NCI-H1105 treated with DMSO at 0.1 percent for 48 hours (cell line): ENCODE results near the gene ASIC2.

Source experiments
- DNase-seq: peaks from one replicate; lab custom pipeline; 2025; lab: John Stamatoyannopoulos, UW

The ASIC2 gene

DNA sequence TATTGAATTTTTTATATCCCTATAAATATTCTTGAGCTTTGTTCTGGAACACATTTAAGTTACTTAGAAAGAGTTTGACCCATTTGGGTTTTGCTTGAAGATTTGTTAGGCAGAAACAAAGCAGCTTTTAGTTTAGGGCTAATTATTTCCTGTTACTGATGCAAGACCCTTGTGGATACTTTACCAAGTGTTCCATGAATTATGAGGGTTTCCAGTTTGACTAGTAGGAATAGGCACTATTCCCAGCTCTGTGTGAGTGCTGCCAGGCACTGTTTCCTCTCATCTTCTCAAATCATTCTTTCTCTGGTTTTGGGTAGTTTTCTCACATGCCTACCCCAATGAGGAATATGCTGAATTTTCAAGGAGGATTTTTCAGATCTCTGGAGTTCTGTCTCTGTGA, 221.4 kb downstream of the ASIC2 start:
- no peak for DNase-seq

DNA sequence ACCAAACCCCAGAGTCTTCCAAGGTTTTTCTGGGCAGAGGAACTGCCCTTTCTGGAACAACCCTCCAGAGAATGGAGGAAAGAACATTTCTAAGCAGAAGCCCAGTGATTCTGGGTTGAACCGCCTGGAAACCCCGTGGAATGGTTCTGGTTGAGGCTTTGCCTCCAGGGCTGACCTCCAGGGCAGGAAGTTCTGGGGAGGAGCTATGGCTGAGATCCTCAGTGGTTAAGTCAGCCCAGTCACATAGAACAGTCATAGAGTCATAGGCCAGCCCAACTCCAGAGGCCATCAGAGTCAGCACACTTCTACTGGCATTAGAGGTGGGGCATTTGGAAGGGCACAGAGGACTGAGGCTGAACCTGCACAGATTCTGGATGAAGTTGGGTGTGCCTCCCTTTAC, 235.5 kb downstream of the ASIC2 start:
- DNase-seq = no peak

DNA sequence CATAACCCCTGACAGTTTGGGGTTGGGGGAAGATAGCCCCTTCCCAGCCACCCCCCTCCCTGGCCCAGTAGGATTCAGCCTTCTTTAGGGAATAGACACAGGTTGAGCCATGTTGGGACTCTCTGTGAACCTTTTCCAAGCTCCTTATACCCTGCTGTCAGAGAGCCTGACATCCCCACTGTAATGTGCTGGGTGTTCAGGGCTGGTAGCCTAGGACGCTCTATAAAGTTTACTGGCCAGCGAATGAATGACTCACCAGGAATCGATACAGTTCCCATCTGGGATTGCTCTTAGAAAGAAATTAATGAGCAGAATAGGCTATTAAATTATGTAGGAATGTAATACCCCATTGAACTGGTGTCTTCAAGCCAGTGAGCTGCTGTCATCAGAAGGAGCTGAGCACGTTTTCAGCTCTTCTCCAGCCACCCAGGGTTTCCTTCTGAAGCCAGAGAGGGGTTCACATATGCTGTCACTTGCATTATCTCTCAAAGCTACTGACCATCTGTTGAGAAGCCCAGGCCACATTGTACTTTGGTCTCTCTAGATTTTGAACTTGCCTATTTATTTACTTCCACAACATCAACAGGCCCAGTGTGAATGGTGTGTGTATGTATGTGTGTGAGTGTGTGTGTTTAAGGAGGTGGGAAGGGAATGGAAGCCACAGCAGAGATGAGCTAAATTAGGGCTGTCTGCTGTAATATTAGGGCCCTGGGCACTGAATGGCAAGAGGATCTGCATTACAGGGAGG, 236.5 kb downstream of the ASIC2 start:
- DNase-seq = no peak

DNA sequence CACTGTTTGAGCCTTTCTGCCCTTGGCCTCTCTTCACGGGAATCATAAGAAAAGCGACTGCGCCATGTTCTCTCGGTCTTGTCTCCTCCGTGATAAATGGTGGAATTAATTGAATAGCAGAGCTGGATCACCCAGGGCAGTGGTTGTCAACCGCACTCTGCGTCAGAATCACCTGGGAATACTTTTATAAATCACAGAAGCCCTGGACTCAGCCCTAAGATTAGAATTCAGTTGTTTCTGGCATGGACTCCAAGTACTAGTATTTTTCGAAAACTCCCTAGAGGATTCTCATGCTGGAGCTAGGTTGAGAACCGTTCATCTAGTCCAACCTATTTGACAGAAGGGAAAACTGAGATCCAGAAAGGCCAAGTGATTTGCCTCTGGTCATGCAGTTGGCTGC, 237.3 kb downstream of the ASIC2 start:
- DNase-seq = no peak

DNA sequence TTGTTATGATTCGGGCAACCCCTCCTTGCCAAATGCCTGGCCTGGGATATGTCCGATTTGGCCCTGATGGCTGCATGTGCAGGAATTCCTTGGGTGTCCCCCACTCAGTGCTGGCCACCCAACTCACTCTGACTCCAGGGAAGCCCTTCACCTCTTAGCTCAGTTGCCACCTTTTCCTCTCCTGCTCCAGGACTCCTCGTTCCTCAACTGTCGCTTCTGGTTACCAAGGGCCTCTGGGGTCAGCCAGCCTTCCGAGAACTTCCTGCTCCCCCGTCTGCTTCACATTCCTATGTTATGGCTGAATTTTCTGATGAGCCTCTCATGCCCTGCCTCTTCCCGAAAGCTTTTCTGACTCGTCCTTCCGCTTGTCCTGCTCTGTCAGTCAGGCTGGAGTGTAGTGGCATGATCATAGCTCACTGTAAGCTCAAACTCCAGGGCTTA, 237.9 kb downstream of the ASIC2 start:
- DNase-seq = no peak

DNA sequence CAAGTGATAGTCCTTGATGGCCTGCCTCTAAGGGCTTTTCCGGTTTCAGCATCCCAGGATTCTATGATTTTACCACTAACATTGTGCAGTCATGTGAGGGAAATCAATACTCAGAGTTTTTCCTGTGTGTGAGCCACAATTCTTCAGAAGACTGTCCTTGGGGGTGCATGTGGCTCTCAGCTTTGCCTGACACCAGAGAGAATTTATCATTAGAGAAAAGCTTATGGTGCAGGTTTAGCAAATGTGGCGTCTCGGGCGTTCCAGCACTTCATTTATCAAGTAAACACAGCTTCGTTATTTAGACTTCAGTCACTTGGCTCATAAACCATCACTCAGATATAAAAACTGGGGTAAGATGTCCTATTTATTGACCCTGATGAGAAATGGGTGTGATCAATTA, 238.7 kb downstream of the ASIC2 start:
- DNase-seq = no peak

DNA sequence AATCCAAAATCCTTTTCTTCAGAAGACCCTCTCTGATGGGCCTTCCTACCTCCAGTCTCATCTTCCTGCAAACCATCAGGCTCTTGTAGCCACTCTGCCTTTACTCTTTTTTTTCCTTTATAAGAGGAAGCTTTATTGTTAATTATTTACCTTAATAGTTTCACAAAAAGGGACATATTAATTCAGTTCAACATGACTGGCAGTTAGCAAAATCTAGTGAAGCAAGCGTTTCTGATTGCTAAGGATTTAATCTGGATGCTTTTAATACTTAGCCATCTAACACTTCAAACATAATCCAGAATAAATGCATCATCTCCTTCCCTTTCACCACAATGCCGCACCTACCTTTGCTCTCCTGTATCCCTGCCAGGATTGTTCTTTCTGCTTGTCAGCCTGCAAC, 239.4 kb downstream of the ASIC2 start:
- no peak for DNase-seq

DNA sequence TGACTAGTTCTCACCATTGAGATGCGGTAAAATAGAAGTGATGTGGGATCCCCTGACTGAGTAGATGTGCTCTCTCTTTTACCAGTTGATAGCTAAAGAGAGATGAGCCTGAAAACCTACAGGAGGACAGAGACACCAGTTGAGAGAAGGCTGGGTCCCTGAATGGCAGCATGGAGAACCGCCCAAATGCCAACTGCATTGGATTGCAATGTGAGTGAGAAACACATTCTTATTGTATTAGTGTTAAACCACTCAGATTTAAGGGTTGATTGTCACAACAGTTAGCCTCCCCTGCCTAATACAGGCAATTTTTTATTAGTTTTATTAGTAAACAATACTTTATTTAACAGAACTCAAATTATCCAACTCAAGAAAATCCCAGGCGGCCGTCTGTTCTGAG, 240.2 kb downstream of the ASIC2 start:
- DNase-seq = no peak

DNA sequence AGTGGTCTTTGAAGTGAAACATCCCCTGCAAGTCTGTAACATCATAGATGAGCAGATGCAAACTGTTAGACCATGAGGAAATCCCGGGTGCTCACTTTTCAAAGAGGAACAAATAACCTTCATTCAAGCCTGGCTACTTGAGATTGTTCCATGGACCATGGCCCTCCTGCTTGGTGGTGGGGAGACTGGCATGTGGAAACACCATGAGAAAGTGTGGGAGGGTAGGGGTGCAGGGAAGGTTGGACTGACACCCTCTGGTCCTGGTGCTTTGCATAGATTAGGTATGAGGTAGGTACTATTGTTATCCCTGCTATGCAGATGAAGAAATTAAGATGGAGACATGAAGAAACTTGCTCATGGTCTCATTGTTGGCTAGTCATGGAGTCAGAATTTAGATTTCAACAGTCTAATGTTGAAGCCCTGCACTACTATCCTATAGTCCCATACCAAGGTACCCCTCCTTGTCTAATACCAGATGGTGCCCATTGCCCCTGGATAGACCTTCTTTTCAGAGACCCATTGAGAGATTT, 242.4 kb downstream of the ASIC2 start:
- no peak for DNase-seq

DNA sequence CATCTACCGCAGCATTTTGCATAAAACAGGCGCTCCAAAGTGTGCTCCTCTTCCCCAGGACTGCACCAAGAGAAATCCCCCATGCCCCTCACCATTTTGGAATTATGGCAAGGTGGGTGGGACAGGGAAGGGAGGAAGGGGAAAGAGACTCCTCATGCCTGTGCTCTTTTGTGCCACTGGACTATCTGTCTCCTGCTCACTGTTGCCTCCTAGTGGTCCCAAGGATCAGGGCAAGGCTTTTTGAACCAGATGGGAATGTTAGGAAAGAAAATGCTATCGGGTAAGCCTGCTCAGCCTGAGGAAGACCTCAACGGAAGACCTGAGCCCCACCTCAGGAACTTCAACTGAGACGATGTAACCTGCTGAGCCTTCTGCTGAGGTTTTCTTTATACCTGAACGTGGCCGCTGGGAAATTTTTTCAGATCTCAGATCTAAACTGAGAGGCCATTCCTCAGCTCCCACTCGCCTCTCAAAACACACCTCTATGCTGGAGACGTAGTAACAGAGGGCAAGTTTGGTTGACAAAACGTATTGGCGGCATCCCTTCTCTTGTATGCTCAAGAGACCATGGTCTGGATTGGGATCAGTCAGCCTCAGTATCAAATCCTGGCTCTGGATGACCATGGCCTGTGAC, 243.2 kb downstream of the ASIC2 start:
- DNase-seq = peak; percentile 24

DNA sequence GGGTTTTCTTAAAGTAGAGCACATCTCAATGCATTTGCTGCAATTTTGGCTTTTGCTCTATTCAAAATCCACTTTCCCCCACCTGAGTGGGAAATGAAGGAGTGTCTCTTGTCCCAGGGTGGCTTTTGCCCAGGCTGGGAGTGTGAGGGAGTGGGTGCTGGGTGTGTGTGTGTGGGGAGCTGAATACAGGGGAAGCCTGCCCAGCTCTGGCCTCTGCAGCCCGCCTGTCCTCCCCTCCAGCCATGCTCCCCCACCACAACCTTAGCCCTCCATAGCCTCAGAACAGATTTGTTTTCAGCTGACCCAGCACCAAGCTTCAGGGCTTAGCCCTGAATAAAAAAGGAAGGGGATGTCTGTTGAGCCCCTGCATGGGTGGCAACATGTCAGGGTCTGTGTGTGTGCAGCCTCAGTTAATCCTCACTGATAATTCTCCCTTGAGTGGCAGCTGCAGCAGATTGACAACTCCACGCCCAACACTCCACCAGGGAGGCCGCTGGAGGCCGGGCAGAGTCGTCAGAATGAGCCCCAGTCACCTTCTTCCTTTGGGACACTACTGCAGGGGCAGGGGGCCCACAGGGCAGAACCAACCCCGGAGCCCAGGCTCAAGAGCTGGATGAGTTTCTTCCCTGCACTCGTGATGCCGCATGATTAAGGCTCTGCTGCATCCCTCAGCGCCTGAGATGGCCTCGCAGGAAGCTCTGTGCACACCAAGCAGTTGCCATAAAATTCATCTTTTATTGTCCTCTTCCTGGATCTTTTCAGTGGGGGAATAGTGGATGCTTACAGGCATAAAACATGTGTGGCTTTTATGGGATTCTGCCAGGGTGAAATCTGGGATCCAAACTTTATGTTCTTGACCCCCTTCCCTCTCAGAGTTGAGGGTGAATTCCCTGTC, 246.5 kb downstream of the ASIC2 start:
- DNase-seq = no peak

DNA sequence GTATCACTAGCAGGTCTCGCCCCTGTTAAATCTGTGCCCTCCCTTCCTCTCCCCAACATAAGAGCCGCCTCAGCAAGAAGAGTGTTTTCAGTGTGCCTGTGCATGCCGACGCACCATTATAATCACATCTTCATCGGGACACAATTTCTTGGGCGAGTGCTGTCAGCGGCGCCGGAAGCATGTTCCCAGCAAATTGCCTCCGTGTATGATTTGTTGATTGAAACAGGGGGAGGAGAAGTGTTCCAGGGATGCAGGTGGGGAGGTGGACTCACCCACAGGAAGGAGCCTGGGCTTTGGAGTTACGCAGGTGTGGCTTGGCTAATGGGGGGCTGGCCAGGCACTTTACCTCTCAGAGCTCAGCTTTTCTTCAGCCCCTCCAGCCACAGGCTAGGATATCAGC, 247.9 kb downstream of the ASIC2 start:
- DNase-seq = no peak

DNA sequence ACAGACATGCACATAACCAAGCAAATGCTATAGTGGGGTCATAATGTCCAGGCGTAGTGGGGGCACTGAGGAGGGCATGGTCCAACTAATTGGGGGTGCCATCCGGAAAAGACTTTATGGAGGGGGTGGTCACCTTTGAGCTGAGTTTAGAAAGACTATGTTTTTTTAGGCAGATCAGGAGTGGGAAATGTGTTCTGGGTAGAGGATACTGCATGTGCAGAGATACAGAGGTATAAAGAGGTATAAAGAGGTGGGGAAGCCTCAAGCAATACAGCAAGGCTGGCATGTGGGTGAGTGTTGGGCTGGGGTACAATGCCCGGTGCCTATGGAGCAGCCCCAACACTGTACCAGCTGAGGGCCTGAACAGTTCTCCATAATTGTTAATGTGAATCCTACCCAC, 248.3 kb downstream of the ASIC2 start:
- no peak for DNase-seq

DNA sequence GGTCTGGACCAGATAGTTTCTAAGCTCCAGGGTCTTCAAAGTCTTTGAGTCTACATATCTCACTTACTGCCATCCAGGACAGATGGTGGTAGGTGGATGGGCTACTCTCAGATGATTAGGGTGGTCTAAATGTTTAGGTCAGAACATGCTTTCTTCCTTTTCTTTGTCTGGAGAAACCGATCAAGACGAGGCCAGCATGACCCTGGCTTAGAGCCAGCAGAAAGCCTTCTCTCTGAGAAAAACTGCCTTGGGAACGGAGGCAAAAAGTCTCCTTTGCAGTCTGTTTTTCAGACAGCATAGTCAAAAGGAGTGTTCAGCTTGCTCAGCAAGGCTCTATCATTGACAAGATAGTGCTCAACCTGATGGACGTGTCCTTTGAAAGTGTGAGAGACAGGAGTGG, 252.6 kb downstream of the ASIC2 start:
- no peak for DNase-seq

DNA sequence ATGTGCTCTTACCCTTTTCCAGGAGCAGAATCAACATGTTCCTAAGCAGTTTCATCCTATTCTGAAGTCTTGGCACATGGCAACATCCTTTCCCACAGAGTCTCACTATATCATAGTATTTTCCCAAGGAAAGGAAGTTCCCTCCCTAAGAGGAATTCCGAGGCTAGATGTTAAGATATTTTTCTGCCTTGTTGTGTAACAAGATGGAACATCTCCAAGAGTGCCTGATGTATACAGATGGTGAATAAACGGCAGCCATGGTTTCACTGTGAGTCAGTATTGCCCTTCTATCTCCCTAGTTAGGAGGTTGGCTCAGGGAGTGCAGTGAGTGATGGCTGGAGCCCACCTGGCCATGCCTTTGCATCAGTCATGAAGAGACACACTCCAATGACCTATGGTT, 253.2 kb downstream of the ASIC2 start:
- no peak for DNase-seq

DNA sequence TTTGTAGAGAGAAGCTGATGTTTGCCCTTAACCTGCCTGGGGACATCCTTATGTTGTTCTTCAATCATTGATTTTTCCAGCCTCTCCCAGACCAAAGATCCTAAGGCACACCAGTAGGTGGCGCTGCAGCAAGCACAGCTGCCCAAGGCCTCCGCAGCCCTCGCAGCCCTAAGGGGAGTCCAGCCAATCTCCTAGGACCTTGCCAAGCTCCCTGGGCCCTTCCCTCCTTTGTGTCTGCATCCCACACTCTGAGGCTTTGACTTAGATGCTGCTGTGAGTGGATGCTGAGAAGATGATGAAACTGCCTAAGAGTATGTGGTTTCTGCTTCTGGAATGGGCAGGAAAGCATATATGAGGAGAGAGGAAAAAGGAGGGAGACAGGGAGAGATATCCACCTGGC, 254.4 kb downstream of the ASIC2 start:
- peak; percentile 20 for DNase-seq

DNA sequence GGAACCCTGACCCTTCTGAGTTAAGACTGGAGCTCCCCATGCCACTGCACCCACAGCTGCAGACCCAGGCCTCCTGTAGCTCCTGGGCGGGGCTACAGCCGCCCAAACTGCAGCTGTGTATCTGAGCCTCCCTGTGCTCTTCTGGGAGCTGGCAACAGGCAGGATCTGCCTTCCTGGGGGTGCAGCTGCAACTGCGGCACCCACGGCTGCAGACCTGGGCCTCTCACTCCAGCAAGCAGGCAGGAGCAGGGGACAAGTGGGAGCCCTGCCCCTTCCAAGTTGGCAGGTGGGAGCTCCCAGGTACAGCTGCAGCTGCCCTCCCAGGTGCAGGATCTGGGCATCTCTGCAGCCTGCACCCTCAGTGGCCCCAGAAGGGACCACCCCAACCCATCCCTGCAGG, 259.9 kb downstream of the ASIC2 start:
- DNase-seq = no peak

DNA sequence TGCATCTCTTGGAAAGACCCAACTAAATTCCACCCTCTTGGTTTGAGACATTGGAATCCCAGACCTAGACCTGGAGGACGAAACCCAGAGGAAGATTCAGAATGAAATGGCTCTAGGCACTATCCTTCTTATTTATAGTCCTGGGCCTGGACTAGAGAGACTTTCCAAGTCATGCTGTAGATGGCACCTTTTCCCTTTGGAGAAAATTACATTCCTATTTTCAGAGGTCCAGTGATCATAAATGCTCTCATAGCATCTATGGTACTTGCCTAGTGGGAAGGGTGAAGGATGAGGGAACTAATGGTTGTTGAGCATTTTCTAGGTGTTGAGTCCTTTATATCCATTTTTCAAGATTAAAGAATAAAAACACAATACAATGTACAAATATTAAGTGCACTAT, 264.3 kb downstream of the ASIC2 start:
- DNase-seq = no peak

DNA sequence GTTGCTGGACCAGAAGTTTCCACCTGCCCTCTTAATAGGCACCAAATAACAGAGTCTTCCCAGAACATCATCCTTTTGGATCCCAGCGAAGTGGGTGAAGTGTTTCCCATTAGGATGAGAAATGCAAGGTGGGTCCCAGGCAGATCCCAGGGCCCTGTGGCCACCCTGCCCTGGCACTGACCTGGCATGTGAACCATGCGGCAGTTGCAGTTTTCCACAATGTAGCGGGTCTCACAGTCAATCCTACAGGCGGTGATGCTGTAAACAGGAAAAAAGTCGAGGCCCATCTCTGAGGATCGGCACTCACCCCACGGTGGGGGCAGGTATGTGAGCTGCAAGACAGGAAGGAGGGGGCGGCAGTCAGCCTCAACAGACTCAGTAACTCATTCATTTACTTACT, 265.0 kb downstream of the ASIC2 start:
- DNase-seq = no peak

DNA sequence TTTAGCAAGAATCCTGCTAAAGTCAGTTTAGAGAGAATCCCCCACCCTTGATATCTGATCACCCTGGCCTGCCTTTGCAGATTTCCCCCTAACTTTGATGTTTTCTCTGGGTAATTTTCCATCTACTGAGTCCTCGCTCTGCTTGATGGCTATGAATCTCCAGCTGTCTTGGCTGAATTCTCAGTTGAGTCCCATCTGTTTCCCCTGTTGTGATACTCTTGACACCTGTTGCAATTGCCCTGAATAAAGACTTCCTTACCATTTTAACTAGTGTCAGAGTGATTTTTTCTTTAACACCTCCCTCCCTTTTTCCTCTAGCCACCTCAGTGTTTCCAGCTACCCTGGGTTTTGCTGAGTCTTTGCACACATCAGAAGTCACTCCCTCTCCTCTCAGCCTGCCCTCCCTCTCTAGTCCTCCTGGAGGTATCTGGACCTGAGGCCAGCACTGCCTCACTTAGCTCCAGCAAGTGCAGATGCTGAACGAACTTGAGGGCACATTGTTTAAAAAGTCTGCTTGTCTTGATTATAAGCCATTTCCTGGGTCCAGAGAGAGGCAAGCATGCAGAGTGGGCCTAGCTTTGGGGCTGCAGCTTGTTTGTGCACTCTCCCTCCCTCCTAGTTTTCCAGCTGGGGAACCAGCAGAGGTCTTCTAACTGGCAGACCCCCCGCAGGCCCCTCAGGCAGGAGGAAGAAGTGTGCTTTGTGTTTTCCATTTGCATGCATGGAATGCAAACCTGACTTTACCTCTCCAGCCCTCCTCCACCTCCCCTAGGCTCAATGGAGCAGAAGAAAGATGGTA, 268.2 kb downstream of the ASIC2 start:
- no peak for DNase-seq

DNA sequence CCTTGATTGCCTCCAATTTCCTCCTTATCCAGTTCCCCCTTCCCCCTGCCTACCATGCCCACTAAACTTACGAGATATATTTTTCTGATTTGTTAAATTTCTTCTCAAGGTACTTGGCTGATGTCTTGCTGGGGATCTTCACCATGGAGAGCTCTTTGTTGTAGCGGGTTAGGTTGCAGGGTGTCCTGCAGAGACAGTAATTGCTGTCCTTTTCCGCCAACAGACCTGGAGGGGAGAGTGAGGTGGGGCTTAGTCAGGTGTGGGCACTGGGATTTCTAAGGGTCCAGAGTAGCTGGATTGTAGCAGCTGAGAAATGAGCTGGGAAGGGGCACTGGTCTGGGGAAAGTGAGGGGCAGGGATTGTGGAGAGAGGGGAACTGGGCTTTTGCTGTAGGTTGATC, 269.3 kb downstream of the ASIC2 start:
- no peak for DNase-seq
